ENCODE measurements around the gene ARHGEF17. TPM values are rescaled to one million over a fixed set of nuclear protein-coding genes. Genes with fewer than 3 reads are reported as not detected.

The ARHGEF17 gene
- total RNA-seq, 1 experiment from 2014 or later: not detected

GRCh38 chr11:73324665-73325035 is 16.6 kb downstream of the ARHGEF17 start:
- Histone ChIP-seq H3K27ac (ENCODE audit: low read length) (no peak overlapping the region), H3K79me2 (ENCODE audit: low read length) (no peaks in the 10 kb centered on the region), H3K9me2 (replicated peaks; ENCODE audit: insufficient read depth, low read length) (no peaks in the 10 kb centered on the region), H3K36me3 (ENCODE audit: insufficient read depth, low read length) (no peaks in the 10 kb centered on the region), H3K4me2 (ENCODE audit: low read depth, low read length, poor library complexity, severe bottlenecking) (no peak overlapping the region), H4K20me1 (ENCODE audit: insufficient read depth, low read depth, low read length) (no peaks in the 10 kb centered on the region), H3K9ac (ENCODE audit: low read length) (no peak overlapping the region), H3K9me3 (ENCODE audit: low read length) (no peaks in the 10 kb centered on the region), H3K4me3 (ENCODE audit: low read length) (no peak overlapping the region), H3K4me1 (ENCODE audit: low read length) (peaks cover 24% of the 10 kb centered on the region), H2AFZ (ENCODE audit: low read length) (no peak overlapping the region), H3K27me3 (ENCODE audit: low read length) (no peaks in the 10 kb centered on the region)
- no peak for DNase-seq

- Histone ChIP-seq H4K20me1 (ENCODE audit: insufficient read depth, low read depth, low read length) (no peaks in the 10 kb centered on the region), H3K4me3 (ENCODE audit: low read length) (no peak overlapping the region), H2AFZ (ENCODE audit: low read length) (no peak overlapping the region), H3K4me2 (ENCODE audit: low read depth, low read length, poor library complexity, severe bottlenecking) (no peak overlapping the region), H3K9me2 (replicated peaks; ENCODE audit: insufficient read depth, low read length) (no peaks in the 10 kb centered on the region), H3K27me3 (ENCODE audit: low read length) (no peaks in the 10 kb centered on the region), H3K27ac (ENCODE audit: low read length) (no peak overlapping the region), H3K9ac (ENCODE audit: low read length) (peak overlapping the region; percentile 6; the same call in 1 of the 2 replicates), H3K9me3 (ENCODE audit: low read length) (no peaks in the 10 kb centered on the region), H3K4me1 (ENCODE audit: low read length) (peaks cover 24% of the 10 kb centered on the region), H3K36me3 (ENCODE audit: insufficient read depth, low read length) (no peaks in the 10 kb centered on the region), H3K79me2 (ENCODE audit: low read length) (no peaks in the 10 kb centered on the region)
- peak; percentile 76 for DNase-seq
Observed at GRCh38 chr11:73325036-73325981, 17.2 kb downstream of the ARHGEF17 start.

GRCh38 chr11:73326929-73327811 is 19.1 kb downstream of the ARHGEF17 start:
- H4K20me1 ChIP-seq (ENCODE audit: insufficient read depth, low read depth, low read length): no peaks in the 10 kb centered on the region
- peaks cover 21% of the 10 kb centered on the region for H3K4me1 ChIP-seq (ENCODE audit: low read length)

GRCh38 chr11:73327812-73328364 is 19.8 kb downstream of the ARHGEF17 start:
- no peaks in the 10 kb centered on the region for H3K9me2 ChIP-seq (replicated peaks; ENCODE audit: insufficient read depth, low read length)
- H3K79me2 ChIP-seq (ENCODE audit: low read length): no peaks in the 10 kb centered on the region
- no peaks in the 10 kb centered on the region for H3K27me3 ChIP-seq (ENCODE audit: low read length)
- H3K27ac ChIP-seq (ENCODE audit: low read length): no peak overlapping the region
- no peak for DNase-seq
- no peak overlapping the region for H2AFZ ChIP-seq (ENCODE audit: low read length)
- no peak overlapping the region for H3K9ac ChIP-seq (ENCODE audit: low read length)
- H3K36me3 ChIP-seq (ENCODE audit: insufficient read depth, low read length): no peaks in the 10 kb centered on the region
- no peaks in the 10 kb centered on the region for H4K20me1 ChIP-seq (ENCODE audit: insufficient read depth, low read depth, low read length)
- H3K4me2 ChIP-seq (ENCODE audit: low read depth, low read length, poor library complexity, severe bottlenecking): no peak overlapping the region
- H3K4me3 ChIP-seq (ENCODE audit: low read length): no peak overlapping the region
- H3K4me1 ChIP-seq (ENCODE audit: low read length): peaks cover 21% of the 10 kb centered on the region
- no peaks in the 10 kb centered on the region for H3K9me3 ChIP-seq (ENCODE audit: low read length)

More at GRCh38 chr11:73326929-73327811, 19.1 kb downstream of the ARHGEF17 start:
- H3K36me3 ChIP-seq (ENCODE audit: insufficient read depth, low read length): no peaks in the 10 kb centered on the region
- H3K4me3 ChIP-seq (ENCODE audit: low read length): no peak overlapping the region
- H3K9me3 ChIP-seq (ENCODE audit: low read length): no peaks in the 10 kb centered on the region
- no peaks in the 10 kb centered on the region for H3K27me3 ChIP-seq (ENCODE audit: low read length)
- no peaks in the 10 kb centered on the region for H3K9me2 ChIP-seq (replicated peaks; ENCODE audit: insufficient read depth, low read length)
- DNase-seq: peak; percentile 49
- H3K27ac ChIP-seq (ENCODE audit: low read length): no peak overlapping the region
- H3K4me2 ChIP-seq (ENCODE audit: low read depth, low read length, poor library complexity, severe bottlenecking): no peak overlapping the region
- H3K9ac ChIP-seq (ENCODE audit: low read length): no peak overlapping the region
- H2AFZ ChIP-seq (ENCODE audit: low read length): no peak overlapping the region
- no peaks in the 10 kb centered on the region for H3K79me2 ChIP-seq (ENCODE audit: low read length)

- H3K4me3 ChIP-seq (ENCODE audit: low read length): no peak overlapping the region
- no peaks in the 10 kb centered on the region for H3K9me3 ChIP-seq (ENCODE audit: low read length)
- H3K27ac ChIP-seq (ENCODE audit: low read length): no peak overlapping the region
- H3K27me3 ChIP-seq (ENCODE audit: low read length): no peaks in the 10 kb centered on the region
- DNase-seq: no peak
- no peaks in the 10 kb centered on the region for H3K79me2 ChIP-seq (ENCODE audit: low read length)
- no peak overlapping the region for H2AFZ ChIP-seq (ENCODE audit: low read length)
- H3K9me2 ChIP-seq (replicated peaks; ENCODE audit: insufficient read depth, low read length): no peaks in the 10 kb centered on the region
- peaks cover 18% of the 10 kb centered on the region for H3K4me1 ChIP-seq (ENCODE audit: low read length)
- H3K9ac ChIP-seq (ENCODE audit: low read length): no peak overlapping the region
- no peak overlapping the region for H3K4me2 ChIP-seq (ENCODE audit: low read depth, low read length, poor library complexity, severe bottlenecking)
- H3K36me3 ChIP-seq (ENCODE audit: insufficient read depth, low read length): no peaks in the 10 kb centered on the region
- H4K20me1 ChIP-seq (ENCODE audit: insufficient read depth, low read depth, low read length): no peaks in the 10 kb centered on the region
Observed at GRCh38 chr11:73330569-73331093, 22.6 kb downstream of the ARHGEF17 start.

- no peak for DNase-seq
- H3K79me2 ChIP-seq (ENCODE audit: low read length): no peaks in the 10 kb centered on the region
- H3K4me2 ChIP-seq (ENCODE audit: low read depth, low read length, poor library complexity, severe bottlenecking): no peak overlapping the region
- no peak overlapping the region for H3K4me3 ChIP-seq (ENCODE audit: low read length)
- no peaks in the 10 kb centered on the region for H4K20me1 ChIP-seq (ENCODE audit: insufficient read depth, low read depth, low read length)
- H3K27ac ChIP-seq (ENCODE audit: low read length): no peak overlapping the region
- H2AFZ ChIP-seq (ENCODE audit: low read length): no peak overlapping the region
- H3K36me3 ChIP-seq (ENCODE audit: insufficient read depth, low read length): no peaks in the 10 kb centered on the region
- H3K4me1 ChIP-seq (ENCODE audit: low read length): peaks cover 11% of the 10 kb centered on the region
- no peaks in the 10 kb centered on the region for H3K9me2 ChIP-seq (replicated peaks; ENCODE audit: insufficient read depth, low read length)
- H3K9ac ChIP-seq (ENCODE audit: low read length): no peak overlapping the region
- no peaks in the 10 kb centered on the region for H3K27me3 ChIP-seq (ENCODE audit: low read length)
- no peaks in the 10 kb centered on the region for H3K9me3 ChIP-seq (ENCODE audit: low read length)
Observed at GRCh38 chr11:73331138-73331916, 23.3 kb downstream of the ARHGEF17 start.

GRCh38 chr11:73333173-73333572 is 25.1 kb downstream of the ARHGEF17 start:
- H3K27ac ChIP-seq (ENCODE audit: low read length): no peak overlapping the region
- no peaks in the 10 kb centered on the region for H4K20me1 ChIP-seq (ENCODE audit: insufficient read depth, low read depth, low read length)
- H3K4me1 ChIP-seq (ENCODE audit: low read length): peaks cover 4% of the 10 kb centered on the region; the same call in 1 of the 2 replicates
- no peak for DNase-seq
- H2AFZ ChIP-seq (ENCODE audit: low read length): no peak overlapping the region
- H3K9me3 ChIP-seq (ENCODE audit: low read length): no peaks in the 10 kb centered on the region
- no peaks in the 10 kb centered on the region for H3K36me3 ChIP-seq (ENCODE audit: insufficient read depth, low read length)
- H3K4me2 ChIP-seq (ENCODE audit: low read depth, low read length, poor library complexity, severe bottlenecking): no peak overlapping the region
- H3K9me2 ChIP-seq (replicated peaks; ENCODE audit: insufficient read depth, low read length): no peaks in the 10 kb centered on the region
- no peak overlapping the region for H3K4me3 ChIP-seq (ENCODE audit: low read length)
- H3K79me2 ChIP-seq (ENCODE audit: low read length): no peaks in the 10 kb centered on the region
- H3K9ac ChIP-seq (ENCODE audit: low read length): no peak overlapping the region
- no peaks in the 10 kb centered on the region for H3K27me3 ChIP-seq (ENCODE audit: low read length)
